ENCODE data around the gene IKZF3.

Gene IKZF3

GRCh38 chr17:39871801-39872200, 7.7 kb upstream of the IKZF3 start:
- H3K36me3 ChIP-seq = no peaks in the 10 kb centered on the region
- DNase-seq = no peak
- TF ChIP-seq CTCF (IDR thresholded peaks at IDR 0.05; ENCODE audit: low read depth, low read length) = no peak
- H3K27me3 ChIP-seq = peaks cover 72% of the 10 kb centered on the region
- no peak overlapping the region for H3K4me3 ChIP-seq (ENCODE audit: low read depth, low read length)
- H3K9me3 ChIP-seq = 0 out of 2 replicates have a peak, but pooled peaks cover 3% of the 10 kb centered on the region
- no peaks in the 10 kb centered on the region for H3K4me1 ChIP-seq

GRCh38 chr17:39870776-39871175, 6.7 kb upstream of the IKZF3 start:
- Histone ChIP-seq H3K9me3 (0 out of 2 replicates have a peak, but pooled peaks cover 3% of the 10 kb centered on the region), H3K36me3 (no peaks in the 10 kb centered on the region), H3K27me3 (peaks cover 72% of the 10 kb centered on the region), H3K4me1 (no peaks in the 10 kb centered on the region), H3K4me3 (ENCODE audit: low read depth, low read length) (no peak overlapping the region)
- TF ChIP-seq CTCF (IDR thresholded peaks at IDR 0.05; ENCODE audit: low read depth, low read length) = no peak
- DNase-seq = no peak

- no peaks in the 10 kb centered on the region for H3K4me1 ChIP-seq
- peaks cover 82% of the 10 kb centered on the region for H3K27me3 ChIP-seq
- no peak for DNase-seq
- H3K36me3 ChIP-seq = no peaks in the 10 kb centered on the region
- no peak for TF ChIP-seq CTCF (IDR thresholded peaks at IDR 0.05; ENCODE audit: low read depth, low read length)
- peaks cover 7% of the 10 kb centered on the region for H3K9me3 ChIP-seq
- H3K4me3 ChIP-seq (ENCODE audit: low read depth, low read length) = no peak overlapping the region
Observed at GRCh38 chr17:39868554-39868942, 4.4 kb upstream of the IKZF3 start.

GRCh38 chr17:39867880-39868553, 3.9 kb upstream of the IKZF3 start, which contains the start of gene ZPBP2:
Gene ZPBP2 (plus strand): TSS chr17:39868202. CDS start chr17:39868355, 153 bp downstream.
- Histone ChIP-seq H3K9me3 (peaks cover 7% of the 10 kb centered on the region), H3K4me3 (ENCODE audit: low read depth, low read length) (no peak within 1 kb of the TSS), H3K4me1 (no peaks in the 10 kb centered on the region), H3K27me3 (peaks cover 84% of the 10 kb centered on the region), H3K36me3 (no peaks in the 10 kb centered on the region)
- TF ChIP-seq CTCF (IDR thresholded peaks at IDR 0.05; ENCODE audit: low read depth, low read length) = no peak
- no peak for DNase-seq

- no peak for TF ChIP-seq CTCF (IDR thresholded peaks at IDR 0.05; ENCODE audit: low read depth, low read length)
- Histone ChIP-seq H3K4me1 (no peaks in the 10 kb centered on the region), H3K27me3 (peaks cover 84% of the 10 kb centered on the region), H3K4me3 (ENCODE audit: low read depth, low read length) (no peak overlapping the region), H3K9me3 (peaks cover 7% of the 10 kb centered on the region), H3K36me3 (no peaks in the 10 kb centered on the region)
- no peak for DNase-seq
Observed at GRCh38 chr17:39867084-39867879, 3.2 kb upstream of the IKZF3 start.

All from BE2C (cell line).